Stimulated activated CD8-positive, alpha-beta memory T cell treated with anti-CD3 and anti-CD28 coated beads, Interleukin-12 subunit alpha, Interleukin-12 subunit beta, amount 100 ng/mL, for 1 hour (primary cell): ENCODE data around the gene PCK1.

Experiments used
- DNase-seq: peaks from one replicate; pipeline ENCODE4 v3.0.0-alpha.2; 2020; ENCODE audit warnings: low read depth

PCK1 gene

DNA sequence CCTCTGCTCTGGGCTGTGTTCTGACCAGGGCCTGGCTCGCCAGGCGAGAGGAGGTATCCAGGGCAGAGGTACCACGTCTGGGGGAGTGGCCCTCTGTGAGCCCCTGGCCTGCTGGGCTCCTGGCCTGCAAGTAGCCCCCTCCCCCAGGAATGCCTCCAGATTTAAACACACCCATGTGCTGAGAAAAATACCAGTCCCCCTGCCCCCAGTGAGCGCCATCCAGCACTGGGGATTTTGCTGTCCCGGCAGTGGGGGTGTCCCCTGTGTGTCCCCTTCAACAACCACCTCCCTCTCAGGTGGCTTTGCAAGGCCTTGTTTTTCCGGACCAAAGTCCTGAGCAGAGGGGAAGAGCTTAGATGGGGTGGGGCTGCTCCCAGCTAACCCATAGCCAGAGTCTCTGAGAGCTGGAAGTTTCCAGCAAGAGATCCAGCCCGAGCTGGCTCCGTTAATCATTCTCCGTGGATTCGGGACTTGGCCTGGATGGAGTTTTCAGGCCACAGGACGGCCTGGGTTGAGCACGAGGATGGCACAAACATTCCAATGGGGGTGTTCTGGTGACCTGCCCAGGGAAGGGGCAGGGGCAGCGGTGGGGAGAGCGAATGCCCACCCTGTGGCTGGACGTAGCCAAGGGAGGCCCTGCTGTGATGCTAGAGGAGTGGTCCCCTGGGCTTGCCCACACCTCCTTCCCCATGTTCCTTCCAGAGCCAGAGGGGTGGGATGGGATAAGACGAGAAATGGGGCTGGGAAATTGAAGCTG is 29.0 kb downstream of the PCK1 start:
- no peak for DNase-seq

DNA sequence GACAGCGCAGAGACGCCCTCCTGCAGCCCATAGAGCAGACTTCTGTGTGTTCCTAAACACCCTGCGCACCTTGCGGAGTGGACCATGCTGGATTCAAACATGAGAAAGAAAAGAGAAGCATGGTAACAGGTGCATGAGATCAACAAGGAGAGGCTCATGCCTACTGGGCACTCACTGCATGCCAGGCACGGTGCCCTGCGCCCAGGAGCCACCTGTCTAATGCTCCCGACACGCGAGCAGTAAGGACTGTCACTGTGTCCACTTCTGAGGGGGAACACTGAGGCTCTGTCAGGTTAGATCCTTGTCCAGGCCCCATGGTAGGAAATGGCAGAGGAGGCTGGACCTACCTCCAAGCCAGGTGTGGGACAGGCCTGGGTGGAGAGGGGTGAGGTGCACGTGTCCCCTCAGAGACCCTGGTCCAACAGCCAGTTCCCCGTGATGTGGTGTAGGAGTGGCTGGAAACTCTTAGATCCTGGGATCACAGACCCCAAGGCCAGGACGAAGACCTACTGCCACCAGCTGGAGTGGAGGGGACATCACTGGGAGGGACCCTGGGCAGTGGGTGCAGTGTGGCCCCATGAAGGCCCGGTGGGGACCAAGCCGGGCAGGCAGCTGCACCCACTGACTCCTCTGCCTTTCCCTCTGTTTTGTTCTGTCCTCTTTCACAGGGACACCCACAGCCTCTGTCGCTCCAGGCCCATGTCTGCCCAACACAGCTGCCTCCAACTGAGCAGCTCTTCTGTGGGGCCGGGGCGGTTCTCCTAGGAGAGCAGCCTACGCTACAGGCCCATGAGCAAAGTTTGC is 29.8 kb downstream of the PCK1 start:
- DNase-seq: no peak

DNA sequence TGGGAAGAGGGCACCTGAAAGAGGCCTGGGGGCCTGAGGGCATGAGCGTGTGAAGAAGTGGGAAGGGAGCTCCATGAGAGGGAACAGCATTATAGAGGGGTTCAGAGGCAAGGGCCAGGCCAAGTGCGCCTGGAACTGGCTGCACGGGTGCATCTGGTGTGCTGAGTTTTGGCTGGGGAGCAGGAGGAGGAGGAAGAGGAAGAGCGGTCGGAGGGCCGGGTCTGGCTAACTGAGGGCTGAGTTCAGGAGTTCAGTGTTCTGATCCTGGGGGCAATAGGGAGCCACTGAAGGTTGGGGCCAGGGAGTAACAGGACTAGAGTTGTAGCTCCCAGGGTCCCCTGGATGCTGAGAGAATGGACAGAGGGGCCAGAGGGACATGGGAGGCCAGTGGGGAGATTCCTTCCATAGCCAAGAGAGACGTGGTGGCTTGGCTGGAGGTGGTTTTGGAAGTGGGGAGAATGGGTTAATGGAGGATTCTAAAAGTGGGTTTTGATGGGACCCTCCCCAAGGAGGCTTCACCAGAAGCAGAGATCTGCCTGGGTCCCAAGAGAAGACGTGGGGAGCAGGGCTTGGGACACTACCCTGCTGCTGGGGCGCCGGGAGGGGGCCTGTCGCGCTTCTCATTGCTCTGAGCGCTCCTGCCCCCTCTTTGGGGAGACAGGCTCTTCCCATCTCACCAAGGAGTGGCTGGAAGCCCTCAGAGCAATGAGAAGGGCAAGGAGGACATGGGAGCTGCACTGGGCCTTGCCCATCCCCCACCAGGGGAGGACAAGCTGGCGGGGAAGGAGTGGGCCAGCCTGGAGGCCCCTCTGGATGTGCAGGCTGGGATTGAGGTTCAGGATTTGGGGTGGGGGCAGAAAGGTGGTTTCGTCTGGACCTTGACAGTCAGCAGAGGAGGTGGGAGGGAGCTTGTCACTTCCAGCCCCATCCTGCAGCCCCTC is 30.6 kb downstream of the PCK1 start:
- no peak for DNase-seq

DNA sequence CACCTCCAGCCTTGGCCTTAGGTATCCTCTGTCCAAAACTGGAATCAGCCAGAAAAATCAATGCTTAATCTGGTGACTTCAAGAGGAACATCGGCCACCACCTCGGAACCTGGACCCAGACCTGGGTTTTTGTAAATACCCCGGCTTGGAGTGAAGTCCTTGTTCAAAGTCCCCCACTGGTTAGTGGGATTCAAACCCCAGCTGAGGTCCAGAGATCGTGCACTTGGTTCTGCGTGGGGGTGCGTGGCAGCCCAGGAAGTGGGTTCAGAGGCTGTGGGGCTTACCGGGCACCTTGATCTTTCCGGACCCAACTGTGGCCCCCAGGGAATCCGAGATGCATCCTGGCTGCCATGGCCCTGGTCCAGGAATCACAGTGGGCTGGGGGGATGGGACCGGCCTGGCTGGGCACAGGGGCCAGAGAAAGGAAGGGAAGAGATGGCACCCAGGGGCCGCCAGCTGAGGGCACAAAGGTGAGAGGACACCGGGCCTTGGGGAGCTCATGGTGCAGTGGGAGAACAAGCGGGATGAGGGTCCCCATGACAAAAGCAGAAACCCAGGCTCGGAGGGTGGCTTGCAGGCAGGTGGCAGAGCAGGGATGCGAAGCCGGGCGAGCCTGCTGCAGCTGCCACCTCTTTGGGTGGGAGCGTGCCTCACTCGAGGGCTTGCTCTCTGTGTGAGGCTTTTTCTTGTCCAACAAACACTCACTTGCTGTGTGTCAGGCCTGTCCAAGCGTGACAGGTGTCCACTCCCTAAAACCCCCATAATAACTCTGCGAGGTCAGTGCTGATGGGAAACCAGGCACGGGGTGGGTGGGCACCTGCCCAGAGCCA is 31.6 kb downstream of the PCK1 start:
- no peak for DNase-seq

DNA sequence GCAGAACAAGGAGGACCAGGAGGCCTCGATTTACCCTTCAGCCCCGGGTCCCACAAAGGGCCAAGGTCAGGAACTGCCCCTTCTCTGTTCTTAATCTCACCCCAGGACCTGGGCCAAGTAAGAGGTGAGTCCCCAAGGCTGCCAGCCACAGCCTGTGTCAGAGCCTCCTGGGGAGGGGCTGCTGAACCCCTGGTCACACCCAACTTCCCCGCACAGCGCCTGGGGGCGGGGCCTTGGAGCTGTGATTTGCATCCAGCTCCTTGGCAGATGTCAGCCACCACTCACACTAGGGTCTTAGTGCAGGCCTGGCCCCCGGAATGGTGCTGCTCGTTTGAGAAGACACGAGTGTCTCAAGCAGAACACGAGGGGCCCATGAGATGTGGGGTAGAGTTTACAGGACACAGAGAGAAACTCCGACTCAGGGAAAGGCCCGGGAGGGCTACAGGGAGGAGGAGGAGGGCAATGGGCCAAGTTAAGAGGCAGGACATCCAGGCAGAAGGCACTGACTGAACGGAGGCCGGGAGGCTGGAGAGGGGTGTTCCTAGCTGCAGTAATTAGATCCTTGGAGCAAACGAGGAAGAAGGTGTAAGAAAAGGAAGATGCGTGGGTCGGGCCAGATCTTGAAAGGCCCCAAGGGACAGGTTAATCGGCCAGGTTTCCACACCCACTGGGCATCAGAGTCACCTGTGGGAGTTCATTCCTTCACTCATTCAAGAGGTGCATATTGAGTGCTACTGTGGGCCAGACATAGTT is 32.4 kb downstream of the PCK1 start:
- DNase-seq: no peak

DNA sequence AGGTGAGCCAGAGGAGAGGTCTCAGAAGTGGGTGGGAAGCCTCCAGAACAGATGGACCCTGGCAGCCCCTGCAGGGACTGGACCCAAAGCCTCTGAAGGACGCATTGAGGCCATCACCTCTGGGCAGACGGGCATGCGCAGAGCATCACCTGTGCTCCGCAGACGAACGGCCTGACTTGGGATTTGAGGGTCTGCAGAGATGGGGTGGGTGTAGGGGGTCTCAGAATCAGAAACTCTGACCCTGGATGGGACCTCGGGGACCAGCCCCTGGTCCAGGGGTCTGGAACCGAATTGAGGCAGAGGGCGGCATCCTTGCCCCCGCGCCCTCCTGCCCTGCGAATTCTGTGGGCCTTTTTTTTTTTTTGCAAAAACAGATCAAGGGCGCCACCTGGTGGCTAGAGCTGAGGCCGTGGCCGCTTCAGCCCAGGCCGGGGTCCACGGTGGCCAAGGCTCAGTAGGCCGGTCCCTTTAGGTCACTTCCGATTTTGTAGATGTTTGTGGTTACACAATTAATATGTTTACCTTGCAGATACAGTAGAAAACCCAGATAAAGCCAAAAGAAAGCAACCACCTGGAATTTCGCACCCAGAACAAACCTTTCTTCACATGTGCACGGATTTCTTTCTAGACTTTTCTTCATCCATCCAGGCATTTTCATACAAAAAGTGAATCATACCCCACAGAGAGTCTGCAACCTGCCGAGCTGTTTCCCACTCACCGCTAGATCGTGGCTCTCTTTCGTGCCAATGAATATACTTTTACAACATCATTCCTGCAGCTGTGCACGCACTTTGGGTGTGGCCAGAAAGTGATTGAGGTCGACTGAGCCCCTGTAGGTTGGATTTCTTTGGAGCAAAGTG is 33.4 kb downstream of the PCK1 start:
- peak; percentile 23 for DNase-seq

DNA sequence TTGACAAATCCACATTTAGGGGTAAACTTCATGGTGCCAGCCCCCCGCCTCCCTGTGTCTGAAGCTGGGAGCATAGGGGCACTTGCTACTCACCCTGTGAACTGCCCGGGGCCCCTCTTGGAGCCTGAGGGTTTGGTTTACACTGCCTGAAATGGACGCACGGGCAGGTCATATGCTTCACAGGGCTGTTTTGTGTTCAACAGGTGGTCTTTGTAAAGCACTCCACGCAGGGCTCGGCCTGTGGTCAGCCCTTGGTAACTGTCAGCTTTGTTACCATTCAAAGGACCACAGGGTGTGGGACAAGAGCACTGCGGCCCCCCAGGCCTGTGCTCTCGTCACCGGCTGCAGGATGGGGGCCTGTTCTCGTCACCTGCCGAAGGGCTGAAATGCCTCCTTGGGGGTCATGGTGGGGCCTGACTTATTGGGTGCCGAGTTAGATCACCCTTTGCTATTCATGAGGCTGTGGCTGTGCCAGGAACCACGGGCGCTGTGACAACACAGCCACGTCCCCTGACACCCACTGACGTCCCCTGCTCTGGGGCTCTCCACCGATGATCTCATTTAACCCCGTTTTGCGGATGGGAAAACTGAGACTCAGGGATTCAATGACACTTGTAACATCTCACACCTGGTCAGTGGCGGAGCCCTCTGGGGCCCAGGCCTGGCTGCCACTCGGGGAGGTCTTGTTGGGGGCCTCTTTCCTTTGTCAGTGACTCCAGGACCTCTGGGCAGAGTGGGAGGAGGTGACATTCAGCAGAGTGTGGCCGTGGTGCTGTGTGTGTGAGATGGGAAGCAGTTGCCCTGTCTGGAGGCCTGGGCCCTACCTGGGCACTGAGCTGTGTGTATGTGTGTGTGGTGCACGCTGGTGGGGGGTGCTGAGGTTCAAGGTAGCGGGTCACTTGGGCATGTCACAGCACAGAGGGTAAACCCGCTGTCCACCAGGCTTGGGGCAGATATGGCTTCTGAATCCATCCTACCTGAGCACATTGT is 34.4 kb downstream of the PCK1 start:
- DNase-seq: no peak

DNA sequence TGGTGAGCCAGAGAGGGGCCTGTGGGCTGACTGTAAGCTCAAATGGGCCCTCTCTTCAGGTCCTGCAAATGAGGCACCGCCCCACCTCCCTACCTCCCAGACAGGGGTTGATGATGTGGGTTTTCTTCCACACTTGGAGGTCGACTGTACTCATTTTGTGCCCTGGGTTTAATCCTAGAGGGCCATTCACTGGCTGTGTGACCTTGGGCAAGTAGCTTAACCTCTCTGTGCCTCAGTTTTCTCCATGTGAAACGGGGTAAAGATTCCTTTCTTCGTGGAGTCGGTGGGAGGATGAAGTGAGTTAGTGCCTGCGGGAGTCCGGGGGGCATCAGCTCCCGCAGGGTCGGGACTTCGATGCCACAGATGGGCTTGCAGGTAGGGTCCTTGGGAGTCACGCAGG is 35.4 kb downstream of the PCK1 start:
- no peak for DNase-seq

DNA sequence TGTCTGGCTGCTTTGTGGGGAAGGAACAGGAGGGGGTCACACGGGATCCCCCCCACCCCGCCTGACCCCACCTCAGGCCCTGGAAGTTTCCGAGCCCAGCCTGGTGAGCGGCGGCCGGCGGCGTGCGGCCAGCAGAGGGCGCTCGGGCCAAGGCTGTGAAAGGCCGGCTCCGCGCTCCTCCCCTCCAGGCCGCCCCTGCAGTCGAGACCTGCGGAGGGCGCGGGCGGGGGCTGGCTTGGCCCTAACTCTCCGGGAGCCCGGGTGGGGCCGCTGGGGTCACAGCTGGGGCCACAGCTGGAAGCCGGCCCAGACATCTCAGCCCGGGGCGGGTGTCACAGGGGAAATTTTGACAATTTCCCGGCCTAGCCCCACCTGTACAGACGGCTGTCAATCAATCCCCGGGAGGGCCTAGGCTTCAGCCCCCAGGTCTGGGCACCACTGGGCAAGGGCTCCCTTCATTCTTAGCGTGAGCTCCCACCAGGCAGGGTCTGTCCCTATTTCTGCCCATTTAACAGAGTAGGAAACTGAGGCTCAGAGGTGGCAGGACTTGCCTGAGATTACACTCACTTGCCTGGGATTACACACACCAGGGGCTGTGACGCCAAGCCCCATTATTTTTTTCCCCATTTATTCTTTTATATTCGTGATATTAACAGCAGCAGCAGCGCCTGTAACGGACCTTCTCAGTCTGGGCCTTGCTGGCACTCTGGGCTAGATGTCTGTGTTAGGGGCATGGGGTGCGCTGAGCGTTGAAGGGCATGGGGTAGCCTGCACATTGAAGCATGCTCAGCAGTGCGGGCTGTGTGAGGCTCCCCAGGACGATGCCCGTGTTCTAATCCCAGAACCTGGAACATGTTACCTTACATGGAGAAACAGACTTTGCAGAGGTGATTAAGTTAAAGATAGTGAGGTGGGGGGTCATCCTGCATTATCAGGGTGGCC is 36.4 kb downstream of the PCK1 start:
- DNase-seq: peak; percentile 57

DNA sequence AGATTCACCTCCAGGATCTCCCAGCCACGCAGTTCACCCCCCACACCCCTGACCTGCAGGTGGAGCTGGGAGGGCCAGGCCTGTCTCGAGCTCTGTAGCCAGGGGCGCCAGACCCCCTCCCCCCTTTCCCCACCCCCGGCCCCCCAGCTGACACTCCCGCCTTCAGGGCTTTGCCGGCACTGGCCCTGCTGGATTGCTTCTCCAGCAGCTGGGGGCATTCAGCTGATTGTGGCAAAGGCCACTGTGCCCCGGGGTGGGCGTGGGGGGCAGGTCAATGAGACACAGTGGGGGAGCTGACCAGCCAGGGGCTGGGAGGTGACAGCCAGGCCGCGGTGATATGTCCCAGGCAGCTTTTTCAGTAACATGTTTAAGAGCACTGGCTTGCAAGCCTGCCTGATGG is 37.1 kb downstream of the PCK1 start:
- no peak for DNase-seq

DNA sequence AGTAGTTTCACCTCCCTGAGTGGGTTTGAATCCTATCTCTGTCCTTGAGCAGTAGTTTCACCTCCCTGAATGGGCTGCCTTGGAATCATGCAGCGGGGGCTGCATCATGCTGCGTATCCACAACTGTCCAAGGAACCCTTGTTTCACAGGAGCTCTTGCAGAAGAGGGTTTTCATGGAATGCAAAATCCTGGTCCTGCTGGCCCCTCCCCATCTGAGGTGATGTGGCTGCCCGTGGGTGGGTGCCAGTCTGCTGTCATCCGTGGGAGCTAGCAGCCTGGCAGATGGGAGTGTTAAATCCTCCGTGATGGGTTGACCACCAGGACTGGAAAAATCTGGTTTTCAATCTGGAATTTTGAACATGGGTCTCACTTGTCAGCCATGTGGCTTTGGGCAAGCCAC is 37.6 kb downstream of the PCK1 start:
- no peak for DNase-seq

DNA sequence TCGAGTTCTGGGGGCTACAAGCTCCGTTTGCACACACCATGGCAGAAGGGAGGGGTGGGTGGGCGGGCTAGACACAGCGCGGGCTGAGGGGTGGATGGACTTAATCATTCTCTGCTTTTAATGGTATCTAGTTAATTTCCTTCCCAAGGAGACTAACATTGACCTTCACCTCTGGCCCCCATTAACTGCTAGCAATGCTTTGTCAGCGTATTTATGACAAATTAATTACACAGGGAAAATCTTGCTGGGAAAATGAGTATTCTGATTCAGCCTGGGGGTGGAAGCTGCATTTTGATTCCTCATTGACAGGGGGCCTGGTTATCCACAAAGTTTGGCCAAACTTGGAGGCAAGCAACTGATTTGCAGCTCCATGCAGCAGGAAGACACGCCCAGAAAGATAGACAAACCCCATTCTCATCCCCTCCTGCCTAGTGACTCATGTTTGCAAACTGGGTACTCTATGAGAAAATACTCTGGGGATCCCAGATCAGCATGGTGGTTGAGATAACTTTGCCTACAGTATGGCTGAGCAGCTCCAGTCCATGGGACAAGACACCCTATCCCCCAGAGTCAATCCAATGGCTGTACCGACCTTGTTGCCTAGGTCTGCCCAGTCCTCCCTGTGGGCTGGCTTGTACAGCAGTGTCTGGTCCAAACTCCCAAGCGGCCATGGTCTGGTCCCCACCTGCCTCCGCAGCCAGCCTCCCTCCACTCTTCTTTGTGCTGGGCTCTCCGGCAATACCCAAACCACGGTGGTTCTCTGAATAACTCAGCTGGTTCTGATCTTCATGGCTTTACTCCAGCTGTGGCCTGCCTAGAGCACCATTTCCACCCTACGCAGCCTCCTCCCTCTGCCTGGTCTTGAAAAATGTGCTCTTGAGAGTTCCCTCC is 39.7 kb downstream of the PCK1 start:
- DNase-seq: no peak

DNA sequence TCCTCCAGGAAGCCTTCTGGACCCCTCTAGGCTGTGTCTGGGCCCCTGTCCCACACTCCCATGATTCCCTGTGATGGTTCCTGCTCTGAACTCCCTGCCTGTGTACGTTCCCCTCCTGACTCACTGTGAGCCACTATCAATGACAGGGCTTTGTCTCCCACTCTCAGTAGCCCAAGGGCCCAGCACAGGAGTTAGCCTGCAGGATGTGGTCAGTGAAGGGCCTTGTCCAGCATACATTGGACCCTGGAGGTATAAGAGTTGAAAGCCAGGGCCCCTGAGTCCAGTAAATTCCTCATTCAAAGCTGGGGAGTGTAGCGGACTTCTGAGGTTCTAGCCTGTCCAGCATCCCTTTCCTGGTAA is 40.3 kb downstream of the PCK1 start:
- DNase-seq: no peak

DNA sequence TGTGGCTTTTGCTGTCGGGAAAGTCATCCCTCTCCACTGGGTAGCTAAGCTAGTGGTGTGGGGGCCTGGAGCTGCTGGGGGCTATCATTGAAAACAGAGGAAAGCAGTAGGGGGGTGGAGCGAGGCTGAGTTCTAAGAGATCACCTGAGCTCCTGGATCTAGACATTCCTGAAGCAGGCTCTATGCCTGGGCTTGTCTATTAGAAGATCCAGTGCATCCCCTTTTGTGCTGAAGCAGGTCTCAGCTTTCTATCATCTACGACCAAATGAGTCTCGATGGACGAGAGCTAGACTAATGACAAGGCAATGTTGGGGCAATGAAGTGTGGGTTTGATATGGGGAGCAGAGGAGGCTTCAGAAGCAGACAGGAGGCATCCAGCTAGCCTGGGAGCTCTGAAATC is 40.8 kb downstream of the PCK1 start:
- DNase-seq: no peak

DNA sequence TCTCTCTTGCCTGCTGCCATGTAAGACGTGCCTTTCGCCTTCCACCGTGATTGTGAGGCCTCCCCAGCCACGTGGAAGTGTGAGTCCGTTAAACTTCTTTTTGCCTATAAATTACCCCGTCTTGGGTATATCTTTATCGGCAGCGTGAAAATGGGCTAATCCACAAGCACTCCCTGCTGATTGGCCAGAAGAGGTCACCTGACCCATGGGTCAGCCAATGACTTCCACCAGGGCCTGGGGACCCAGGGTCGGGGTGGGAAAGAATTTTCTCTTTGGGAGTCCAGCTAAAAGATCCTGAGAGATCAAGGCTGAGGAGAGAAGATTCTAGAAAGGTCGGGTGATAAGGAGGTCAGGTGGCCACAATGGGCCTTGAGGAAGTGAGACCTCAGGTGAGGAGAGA is 42.2 kb downstream of the PCK1 start:
- DNase-seq: no peak

DNA sequence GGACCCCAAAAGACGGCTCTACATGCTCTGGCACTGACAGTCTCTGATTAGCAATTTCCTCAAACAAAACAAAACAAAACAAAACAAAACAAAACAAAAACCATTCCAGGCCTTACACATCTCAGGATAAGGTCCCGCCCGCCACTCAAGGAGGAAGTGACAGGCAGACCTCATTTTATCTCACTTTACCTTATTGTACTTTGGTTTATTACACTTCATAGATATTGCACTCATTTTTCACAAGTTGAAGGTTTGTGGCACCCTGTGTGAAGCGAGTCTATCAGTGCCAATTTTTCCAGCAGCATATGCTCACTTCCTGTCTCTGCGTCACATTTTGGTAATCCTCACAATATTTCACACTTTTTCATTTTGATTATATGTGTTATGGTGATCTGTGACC is 44.1 kb downstream of the PCK1 start:
- DNase-seq: no peak

DNA sequence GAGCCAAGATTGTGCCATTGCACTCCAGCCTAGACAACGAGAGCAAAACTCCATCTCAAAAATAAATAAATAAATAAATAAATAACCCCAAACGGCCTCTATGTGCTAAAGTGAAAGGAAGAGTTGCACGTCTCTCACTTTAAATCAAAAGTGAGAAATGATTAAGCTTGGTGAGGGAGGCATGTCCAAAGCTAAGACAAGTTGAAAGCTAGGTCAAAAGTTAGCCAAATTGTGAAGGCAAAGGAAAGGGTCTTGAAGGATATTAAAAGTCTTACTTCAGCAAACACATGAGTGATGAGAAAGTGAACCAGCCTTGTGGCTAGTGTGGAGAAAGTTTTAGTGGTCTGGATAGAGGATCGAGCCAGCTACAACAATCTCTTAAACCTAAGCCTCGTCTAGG is 45.0 kb downstream of the PCK1 start:
- DNase-seq: no peak
